Glutamatergic neuron (in vitro differentiated cells): Measurements from ENCODE around the gene MRTFA. TPM values are rescaled to one million over a fixed set of nuclear protein-coding genes. Genes with fewer than 3 reads are reported as not detected.
A peak's percentile ranks its signal among the peaks of the same experiment; 100 is the strongest.

ENCODE experiments used
- DNase-seq: peaks from one replicate; pipeline ENCODE4 v3.0.0; 2022
- H3K27ac Mint-ChIP-seq: one replicate; pipeline ENCODE4 v1.8.0; 2020; ENCODE audit warnings: mild to moderate bottlenecking, mixed read lengths, inconsistent platforms; ENCODE audit not compliant: unreplicated experiment
- H3K27me3 Mint-ChIP-seq: one replicate; pipeline ENCODE4 v1.8.0; 2020; ENCODE audit warnings: mild to moderate bottlenecking, moderate library complexity, mixed read lengths, inconsistent platforms; ENCODE audit not compliant: unreplicated experiment
- H3K36me3 Mint-ChIP-seq: one replicate; pipeline ENCODE4 v1.8.0; 2020; ENCODE audit warnings: mild to moderate bottlenecking, mixed read lengths, inconsistent platforms; ENCODE audit not compliant: unreplicated experiment
- H3K4me1 Mint-ChIP-seq: one replicate; pipeline ENCODE4 v1.8.0; 2020; ENCODE audit warnings: mild to moderate bottlenecking, low read depth, mixed read lengths, inconsistent platforms; ENCODE audit not compliant: unreplicated experiment
- H3K4me3 Mint-ChIP-seq: one replicate; pipeline ENCODE4 v1.8.0; 2020; ENCODE audit warnings: mild to moderate bottlenecking, mixed read lengths, inconsistent platforms; ENCODE audit not compliant: unreplicated experiment
- H3K9me3 Mint-ChIP-seq: one replicate; pipeline ENCODE4 v1.8.0; 2020; ENCODE audit warnings: mild to moderate bottlenecking, moderate library complexity, mixed read lengths, inconsistent platforms; ENCODE audit not compliant: unreplicated experiment
- total RNA-seq: library from RNA; stranded (reverse); fragmentation: NEBNext Ultra II Directional; extraction: Animal tissue kit (Norgen Biotek cat#: 25700); gene quantifications from one replicate; pipeline ENCODE4 v1.2.1, GENCODE V29; 2021; ENCODE audit not compliant: unreplicated experiment
- TF ChIP-seq, protein P1 (sequence below): fragments of 200-600 bp; sonication (generic); IDR thresholded peaks from one replicate; pipeline ENCODE4 v1.5.0; 2021; ENCODE audit not compliant: partially characterized antibody, unreplicated experiment

MRTFA gene
- total RNA-seq, 1 donor from 2014 or later = 91.7 TPM

DNA sequence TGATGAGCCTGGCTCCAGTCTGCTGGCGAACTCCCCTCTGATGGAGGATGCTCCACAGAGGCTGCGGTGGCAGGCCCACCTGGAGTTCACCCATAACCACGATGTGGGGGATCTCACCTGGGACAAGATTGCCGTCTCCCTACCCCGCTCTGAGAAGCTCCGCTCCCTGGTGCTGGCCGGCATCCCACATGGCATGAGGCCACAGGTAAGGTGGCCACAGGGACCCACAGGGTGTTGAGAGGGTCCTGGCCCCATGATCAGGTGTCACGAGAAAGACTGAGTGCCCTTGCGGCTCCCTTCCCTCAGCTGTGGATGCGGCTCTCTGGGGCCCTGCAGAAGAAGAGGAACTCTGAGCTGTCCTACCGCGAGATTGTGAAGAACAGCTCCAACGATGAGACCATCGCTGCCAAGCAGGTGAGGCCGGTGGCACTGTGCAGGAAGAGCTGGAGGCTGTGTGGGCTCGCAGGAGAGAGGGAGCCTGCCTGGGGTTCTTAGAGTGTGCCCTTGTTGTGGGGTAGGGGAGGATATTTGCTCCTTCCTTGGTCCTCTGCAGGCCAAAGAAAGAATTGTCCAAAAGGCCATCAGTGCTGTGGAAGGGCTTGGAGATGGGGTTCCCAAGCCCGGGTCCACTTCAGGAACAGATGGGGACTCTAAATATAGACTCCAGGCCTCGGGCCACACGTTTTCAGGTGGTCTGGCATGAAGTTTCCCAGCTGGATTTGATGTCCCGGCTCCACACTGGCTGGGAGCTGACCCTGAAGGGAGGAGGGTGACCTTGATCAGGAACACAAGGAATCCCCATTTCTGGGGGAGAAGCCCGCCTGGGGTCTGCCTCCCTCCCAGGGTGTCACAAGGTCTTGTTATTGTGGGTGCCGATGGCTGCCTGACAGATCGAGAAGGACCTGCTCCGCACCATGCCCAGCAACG, 232.0 kb downstream of the MRTFA start:
- DNase-seq = no peak
- Mint-ChIP-seq H3K4me1 (peaks cover 5% of the 10 kb centered on the region), H3K4me3 (no peak overlapping the region), H3K9me3 (peaks cover 23% of the 10 kb centered on the region), H3K27ac (no peak overlapping the region), H3K27me3 (peaks cover 22% of the 10 kb centered on the region), H3K36me3 (peaks cover 10% of the 10 kb centered on the region)
- TF ChIP-seq, protein P1, sequence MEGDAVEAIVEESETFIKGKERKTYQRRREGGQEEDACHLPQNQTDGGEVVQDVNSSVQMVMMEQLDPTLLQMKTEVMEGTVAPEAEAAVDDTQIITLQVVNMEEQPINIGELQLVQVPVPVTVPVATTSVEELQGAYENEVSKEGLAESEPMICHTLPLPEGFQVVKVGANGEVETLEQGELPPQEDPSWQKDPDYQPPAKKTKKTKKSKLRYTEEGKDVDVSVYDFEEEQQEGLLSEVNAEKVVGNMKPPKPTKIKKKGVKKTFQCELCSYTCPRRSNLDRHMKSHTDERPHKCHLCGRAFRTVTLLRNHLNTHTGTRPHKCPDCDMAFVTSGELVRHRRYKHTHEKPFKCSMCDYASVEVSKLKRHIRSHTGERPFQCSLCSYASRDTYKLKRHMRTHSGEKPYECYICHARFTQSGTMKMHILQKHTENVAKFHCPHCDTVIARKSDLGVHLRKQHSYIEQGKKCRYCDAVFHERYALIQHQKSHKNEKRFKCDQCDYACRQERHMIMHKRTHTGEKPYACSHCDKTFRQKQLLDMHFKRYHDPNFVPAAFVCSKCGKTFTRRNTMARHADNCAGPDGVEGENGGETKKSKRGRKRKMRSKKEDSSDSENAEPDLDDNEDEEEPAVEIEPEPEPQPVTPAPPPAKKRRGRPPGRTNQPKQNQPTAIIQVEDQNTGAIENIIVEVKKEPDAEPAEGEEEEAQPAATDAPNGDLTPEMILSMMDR = no peak

DNA sequence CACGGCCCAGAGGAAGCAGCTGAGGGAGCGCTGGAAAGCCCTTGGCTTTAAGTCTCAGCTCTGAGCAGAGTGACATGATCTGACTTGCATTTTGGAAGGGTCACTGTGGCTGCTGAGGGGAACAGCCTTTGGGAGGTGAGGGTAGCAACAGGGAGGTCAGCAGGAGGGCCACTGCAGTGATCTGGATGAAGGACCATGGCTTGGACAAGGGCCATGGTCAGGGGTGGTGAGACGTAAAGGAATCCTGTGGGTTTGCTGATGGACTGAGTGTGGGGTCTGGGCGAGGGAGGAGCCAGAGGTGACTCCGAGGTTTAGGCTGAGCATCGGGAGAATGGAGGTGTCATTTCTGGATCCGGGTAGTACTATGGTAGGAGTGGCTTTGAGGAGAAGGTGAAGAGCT, 232.9 kb downstream of the MRTFA start:
- TF ChIP-seq, protein P1 = no peak
- DNase-seq = no peak
- Mint-ChIP-seq H3K4me3 (no peak overlapping the region), H3K36me3 (peaks cover 10% of the 10 kb centered on the region), H3K27me3 (peaks cover 21% of the 10 kb centered on the region), H3K4me1 (peaks cover 8% of the 10 kb centered on the region), H3K27ac (peak overlapping the region; percentile 6), H3K9me3 (peaks cover 22% of the 10 kb centered on the region)

DNA sequence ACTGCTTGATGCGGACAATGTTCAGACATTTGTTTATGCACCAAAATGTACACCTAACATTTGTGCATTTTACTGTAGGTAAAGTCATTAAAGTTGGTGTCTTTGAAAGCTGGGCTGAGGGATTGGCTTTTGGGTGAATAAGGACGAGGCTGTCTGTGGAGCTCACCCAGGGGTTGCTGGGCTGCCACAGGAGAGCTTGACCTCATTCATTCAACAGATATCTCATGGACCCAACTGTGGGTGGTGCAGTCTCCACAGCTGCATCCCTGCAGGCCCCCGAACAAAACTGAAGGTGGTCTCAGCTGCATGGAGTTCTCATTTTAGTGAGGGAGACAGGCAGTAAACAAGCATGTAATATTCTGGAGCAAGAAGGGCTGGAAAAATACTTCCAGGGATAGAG, 233.4 kb downstream of the MRTFA start:
- Mint-ChIP-seq H3K27me3 (peaks cover 17% of the 10 kb centered on the region), H3K4me1 (peaks cover 11% of the 10 kb centered on the region), H3K36me3 (peaks cover 10% of the 10 kb centered on the region), H3K9me3 (peaks cover 22% of the 10 kb centered on the region), H3K4me3 (no peak overlapping the region), H3K27ac (peak overlapping the region; percentile 29)
- TF ChIP-seq, protein P1 = no peak
- no peak for DNase-seq

DNA sequence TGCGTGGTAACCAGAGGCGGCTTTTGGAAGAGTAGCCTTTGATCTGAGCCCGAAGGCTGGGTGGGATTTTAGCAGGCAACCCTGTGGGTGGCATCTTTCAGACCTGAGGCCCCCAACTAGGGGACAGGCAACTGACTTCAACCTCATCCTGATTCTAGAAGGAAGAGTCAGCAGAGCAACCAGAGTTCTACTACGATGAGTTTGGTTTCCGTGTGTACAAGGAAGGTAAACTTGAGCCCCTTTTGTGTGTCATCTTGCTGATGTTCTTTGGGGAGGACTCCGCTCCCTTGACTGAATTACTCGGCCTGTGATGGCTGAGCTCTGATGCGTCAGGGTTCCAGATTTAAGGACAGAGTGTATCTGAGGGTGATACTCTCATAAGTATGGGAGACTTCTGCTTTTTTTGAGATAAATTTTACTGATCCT, 234.5 kb downstream of the MRTFA start:
- Mint-ChIP-seq H3K36me3 (peaks cover 10% of the 10 kb centered on the region), H3K4me3 (no peak overlapping the region), H3K27me3 (peaks cover 10% of the 10 kb centered on the region), H3K9me3 (peaks cover 26% of the 10 kb centered on the region), H3K4me1 (peaks cover 18% of the 10 kb centered on the region), H3K27ac (no peak overlapping the region)
- DNase-seq = no peak
- TF ChIP-seq, protein P1 = no peak

DNA sequence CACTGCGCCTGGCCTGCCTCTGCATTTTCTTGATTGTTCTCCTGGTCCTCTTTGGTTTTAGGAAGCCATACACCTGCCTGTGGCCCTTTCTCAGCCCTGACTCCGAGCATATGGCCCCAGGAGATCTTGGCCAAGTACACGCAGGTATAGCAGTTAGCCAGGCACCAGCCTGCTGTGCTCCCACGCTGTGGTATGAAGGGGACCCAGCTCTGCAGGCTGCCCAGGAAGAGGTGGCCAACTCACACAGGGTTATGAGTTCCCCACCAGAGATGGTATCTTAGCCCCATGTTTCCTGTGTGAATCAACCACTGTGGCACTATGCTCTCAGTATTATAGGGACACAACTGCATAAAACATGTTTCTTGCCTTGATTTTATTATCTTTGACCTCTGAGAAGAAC, 235.0 kb downstream of the MRTFA start:
- H3K27me3 Mint-ChIP-seq = peaks cover 10% of the 10 kb centered on the region
- no peak overlapping the region for H3K4me3 Mint-ChIP-seq
- H3K4me1 Mint-ChIP-seq = peaks cover 22% of the 10 kb centered on the region
- H3K9me3 Mint-ChIP-seq = peaks cover 26% of the 10 kb centered on the region
- TF ChIP-seq, protein P1 = no peak
- DNase-seq = no peak
- no peak overlapping the region for H3K27ac Mint-ChIP-seq
- peaks cover 10% of the 10 kb centered on the region for H3K36me3 Mint-ChIP-seq
